SK-N-SH treated with all-trans-retinoic acid at 6 μM for 48 hours (cell line): Measurements from ENCODE around the gene TEX52.

Source experiments
- ATAC-seq: fragments of 200-7000 bp; cut with Tn5 transposase; 3 replicates; pipeline ENCODE4 v1.9.1; 2020; ENCODE audit warnings: mild to moderate bottlenecking, moderate library complexity
- ARNTL ChIP-seq: fragments of 450-650 bp; formaldehyde crosslinking; IDR thresholded peaks from 2 replicates; pipeline ENCODE4 v1.5.0; 2020; ENCODE audit warnings: low read depth, mild to moderate bottlenecking, moderate library complexity, borderline replicate concordance
- BACH2 ChIP-seq: fragments of 250-450 bp; sonication (Bioruptor Pico); IDR thresholded peaks from 2 replicates; pipeline ENCODE4 v1.9.0; 2021; ENCODE audit warnings: mild to moderate bottlenecking, borderline replicate concordance
- CREB5 ChIP-seq: fragments of 250-450 bp; sonication (Bioruptor Pico); IDR thresholded peaks from 2 replicates; pipeline ENCODE4 v1.5.1; 2020; ENCODE audit warnings: low read depth, mild to moderate bottlenecking, moderate library complexity
- CSDC2 ChIP-seq: fragments of 250-450 bp; sonication (Bioruptor Pico); IDR thresholded peaks from 2 replicates; pipeline ENCODE4 v1.5.0; 2020; ENCODE audit warnings: mild to moderate bottlenecking, moderate library complexity
- CSRNP3 ChIP-seq: fragments of 250-450 bp; sonication (Bioruptor Pico); IDR thresholded peaks from 2 replicates; pipeline ENCODE4 v1.5.1; 2021; ENCODE audit warnings: mild to moderate bottlenecking, moderate library complexity
- ESRRG ChIP-seq: fragments of 250-450 bp; sonication (Bioruptor Pico); IDR thresholded peaks from 2 replicates; pipeline ENCODE4 v1.6.1; 2021; ENCODE audit warnings: mild to moderate bottlenecking
- GLIS3 ChIP-seq: fragments of 250-450 bp; sonication (Bioruptor Pico); IDR thresholded peaks from 2 replicates; pipeline ENCODE4 v1.5.0; 2020; ENCODE audit warnings: mild to moderate bottlenecking, moderate library complexity
- ISL1 ChIP-seq: fragments of 250-450 bp; sonication (Bioruptor Pico); IDR thresholded peaks from 2 replicates; pipeline ENCODE4 v2.1.2; 2022; ENCODE audit warnings: mild to moderate bottlenecking, moderate library complexity
- OSR1 ChIP-seq: fragments of 250-450 bp; sonication (Bioruptor Pico); IDR thresholded peaks from 2 replicates; pipeline ENCODE4 v1.8.0; 2022; ENCODE audit warnings: moderate library complexity, mild to moderate bottlenecking, inconsistent platforms
- PATZ1 ChIP-seq: fragments of 250-450 bp; sonication (Bioruptor Pico); IDR thresholded peaks from 2 replicates; pipeline ENCODE4 v1.8.0; 2020; ENCODE audit warnings: mild to moderate bottlenecking, moderate library complexity, borderline replicate concordance
- POU6F1 ChIP-seq: fragments of 250-450 bp; sonication (Bioruptor Pico); IDR thresholded peaks from 2 replicates; pipeline ENCODE4 v1.8.0; 2021; ENCODE audit warnings: low read depth, mild to moderate bottlenecking, moderate library complexity, borderline replicate concordance
- PPARA ChIP-seq: fragments of 250-450 bp; sonication (Bioruptor Pico); IDR thresholded peaks from 2 replicates; pipeline ENCODE4 v1.5.0; 2020; ENCODE audit warnings: mild to moderate bottlenecking, borderline replicate concordance
- RARB ChIP-seq: fragments of 250-450 bp; sonication (Bioruptor Pico); IDR thresholded peaks from 2 replicates; pipeline ENCODE4 v1.8.0; 2021; ENCODE audit warnings: mild to moderate bottlenecking, moderate library complexity
- TCF4 ChIP-seq: fragments of 250-450 bp; sonication (Bioruptor Pico); IDR thresholded peaks from 2 replicates; pipeline ENCODE4 v1.8.0; 2021; ENCODE audit warnings: mild to moderate bottlenecking, moderate library complexity, borderline replicate concordance
- TOX ChIP-seq: fragments of 250-450 bp; sonication (Bioruptor Pico); IDR thresholded peaks from 2 replicates; pipeline ENCODE4 v1.8.0; 2021; ENCODE audit warnings: mild to moderate bottlenecking, moderate library complexity, borderline replicate concordance
- TSHZ2 ChIP-seq: fragments of 250-450 bp; sonication (Bioruptor Pico); IDR thresholded peaks from 2 replicates; pipeline ENCODE4 v1.5.0; 2020; ENCODE audit warnings: mild to moderate bottlenecking, moderate library complexity
- ZC3H10 ChIP-seq: fragments of 250-450 bp; sonication (Bioruptor Pico); IDR thresholded peaks from 2 replicates; pipeline ENCODE4 v1.5.1; 2021; ENCODE audit warnings: mild to moderate bottlenecking, moderate library complexity
- ZFP30 ChIP-seq: fragments of 450-650 bp; formaldehyde crosslinking; IDR thresholded peaks from 2 replicates; pipeline ENCODE4 v1.5.0; 2022; ENCODE audit warnings: mild to moderate bottlenecking, moderate library complexity
- ZNF565 ChIP-seq: fragments of 450-650 bp; formaldehyde crosslinking; conservative IDR thresholded peaks from 2 replicates; pipeline ENCODE4 v1.5.0; 2020; ENCODE audit warnings: low read depth, mild to moderate bottlenecking, moderate library complexity
- ZNF70 ChIP-seq: fragments of 450-650 bp; formaldehyde crosslinking; IDR thresholded peaks from 2 replicates; pipeline ENCODE4 v1.5.0; 2020; ENCODE audit warnings: mild to moderate bottlenecking, moderate library complexity
- ZNF8 ChIP-seq: fragments of 450-650 bp; formaldehyde crosslinking; IDR thresholded peaks from 2 replicates; pipeline ENCODE4 v1.5.0; 2020; ENCODE audit warnings: mild to moderate bottlenecking, moderate library complexity

Gene TEX52

GRCh38 chr12:2803635-2804392, 53.0 kb downstream of the TEX52 start:
- ATAC-seq: no peak
- TF ChIP-seq ARNTL (no peak), GLIS3 (CRISPR knock-in tag) (no peak), PPARA (CRISPR knock-in tag) (no peak), ZC3H10 (CRISPR knock-in tag) (no peak), ZNF8 (CRISPR knock-in tag) (no peak), TCF4 (CRISPR knock-in tag) (no peak), ZNF70 (no peak), OSR1 (CRISPR knock-in tag) (no peak), ISL1 (CRISPR knock-in tag) (no peak), ESRRG (CRISPR knock-in tag) (no peak), BACH2 (CRISPR knock-in tag) (no peak), CREB5 (CRISPR knock-in tag) (no peak), TSHZ2 (CRISPR knock-in tag) (no peak), ZNF565 (CRISPR knock-in tag) (no peak), TOX (CRISPR knock-in tag) (no peak), CSDC2 (CRISPR knock-in tag) (no peak), POU6F1 (CRISPR knock-in tag) (no peak), RARB (CRISPR knock-in tag) (no peak)

GRCh38 chr12:2801044-2801783, 55.6 kb downstream of the TEX52 start:
- ATAC-seq: no peak
- TF ChIP-seq ZNF8 (CRISPR knock-in tag) (no peak), TSHZ2 (CRISPR knock-in tag) (no peak), PATZ1 (no peak), BACH2 (CRISPR knock-in tag) (no peak), PPARA (CRISPR knock-in tag) (no peak), CSRNP3 (CRISPR knock-in tag) (no peak), ARNTL (no peak), TOX (CRISPR knock-in tag) (no peak), ZFP30 (CRISPR knock-in tag) (no peak), CSDC2 (CRISPR knock-in tag) (no peak), CREB5 (CRISPR knock-in tag) (no peak), POU6F1 (CRISPR knock-in tag) (no peak), OSR1 (CRISPR knock-in tag) (no peak), TCF4 (CRISPR knock-in tag) (no peak), ZC3H10 (CRISPR knock-in tag) (no peak), GLIS3 (CRISPR knock-in tag) (no peak), RARB (CRISPR knock-in tag) (no peak)
